SK-N-SH (cell line): ENCODE measurements around the gene CELF4.

Experiments used
- MXI1 ChIP-seq: IDR thresholded peaks from 2 replicates; pipeline ENCODE4 v1.6.1; 2012; ENCODE audit warnings: mild to moderate bottlenecking, low read depth, low read length, improper control_type of control experiment
- POLR2AphosphoS5 ChIP-seq: IDR thresholded peaks from 2 replicates; pipeline ENCODE4 v1.6.1; 2012; ENCODE audit warnings: low read depth, low read length
- TEAD4 ChIP-seq: IDR thresholded peaks from 2 replicates; pipeline ENCODE4 v1.4.0; 2012; ENCODE audit warnings: mild to moderate bottlenecking, borderline replicate concordance; ENCODE audit not compliant: insufficient read depth

GRCh38 chr18:37403100-37403781 lies 162.4 kb downstream of the CELF4 start:
- TF ChIP-seq TEAD4: no peak
- TF ChIP-seq MXI1: no peak
- TF ChIP-seq POLR2AphosphoS5: no peak
